Motor neuron (in vitro differentiated cells): ENCODE data around the gene ZBTB37. TPM values are rescaled to one million over a fixed set of nuclear protein-coding genes. Genes with fewer than 3 reads are reported as not detected.
"Not testable (repeated sequence)": the region's sequence is repeated elsewhere in the genome, so short reads cannot be mapped to it uniquely, and the experiment has no call there.

Experiments
- ATAC-seq, 8 experiments: fragments of 200-7000 bp; cut with Tn5 transposase; replicated peaks in 6 of 8; 2 replicates each; pipeline ENCODE4 v1.8.0; 2021; ENCODE audit warnings: mild to moderate bottlenecking in 8 of 8, moderate library complexity in 8 of 8
- H3K27ac ChIP-seq, 2 donors: fragments of 250-450 bp; sonication (Bioruptor Pico); 2 replicates each; pipeline ENCODE4 v1.9.0; 2021; ENCODE audit warnings: antibody characterized with exemption in 2 of 2, mild to moderate bottlenecking in 2 of 2, moderate library complexity in 1 of 2
- H3K4me1 ChIP-seq, 2 donors: fragments of 250-450 bp; sonication (Bioruptor Pico); replicated peaks in 1 of 2; 2 replicates each; pipeline ENCODE4 v1.6.1; 2021; ENCODE audit warnings: antibody characterized with exemption in 2 of 2, mild to moderate bottlenecking in 2 of 2, moderate library complexity in 1 of 2
- H3K4me3 ChIP-seq, 5 donors: fragments of 250-450 bp; sonication (Bioruptor Pico); 2 replicates each; pipeline ENCODE4 v1.9.0; 2021; ENCODE audit warnings: antibody characterized with exemption in 5 of 5, mild to moderate bottlenecking in 5 of 5, moderate library complexity in 4 of 5
- WGBS, 10 experiments: fragments of 450-650 bp; shearing (Covaris generic); methylation state at CpG; one replicate each; pipeline ENCODE4 v1.0.0; 2022; 5-methylcytosine and 5-hydroxymethylcytosine counted together
- in situ Hi-C, 9 experiments: fragments of 400-800 bp; cut with MboI; loops; one replicate each; pipeline ENCODE4 v1.15.0; 2021; ENCODE audit warnings: low sequenced_read_pairs in 9 of 9, low pct_unique_long_range_greater_than_20kb in 2 of 9; ENCODE audit not compliant: unreplicated experiment in 9 of 9
- total RNA-seq, 8 experiments: library from RNA; unstranded; fragments of 300-600 nt; gene quantifications; 2 replicates each; pipeline versions ENCODE4 v1.2.3 to v1.2.4, GENCODE V29; 2022

Gene ZBTB37
- total RNA-seq, 8 experiments from 2014 or later: 7.6 to 25.2 (median 19.0) TPM

DNA sequence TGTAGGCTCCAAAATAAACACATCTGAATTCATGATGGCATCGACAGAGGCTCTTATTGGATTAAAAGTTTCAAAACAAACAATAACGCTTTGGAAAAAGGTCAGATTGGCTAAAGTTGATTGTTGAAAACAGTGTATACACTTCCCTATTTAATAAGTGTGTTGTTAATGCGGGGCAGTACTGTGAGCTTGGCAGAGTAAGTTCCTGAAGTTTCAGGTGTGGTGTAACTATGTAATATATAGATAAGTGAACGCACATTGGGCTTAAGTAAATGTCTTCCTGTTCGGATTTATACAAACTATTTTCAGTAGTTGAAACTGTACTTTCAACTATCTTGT lies 810 bp downstream of the ZBTB37 start:
- 0 to 17% (median 4%) methylated on average over 1 to 5 of the region's 5 CpGs; no CpG with 5 or more reads in 3 of the 10 experiments for WGBS, 10 experiments
- in situ Hi-C loops: no loop called here
- no peak for ATAC-seq

DNA sequence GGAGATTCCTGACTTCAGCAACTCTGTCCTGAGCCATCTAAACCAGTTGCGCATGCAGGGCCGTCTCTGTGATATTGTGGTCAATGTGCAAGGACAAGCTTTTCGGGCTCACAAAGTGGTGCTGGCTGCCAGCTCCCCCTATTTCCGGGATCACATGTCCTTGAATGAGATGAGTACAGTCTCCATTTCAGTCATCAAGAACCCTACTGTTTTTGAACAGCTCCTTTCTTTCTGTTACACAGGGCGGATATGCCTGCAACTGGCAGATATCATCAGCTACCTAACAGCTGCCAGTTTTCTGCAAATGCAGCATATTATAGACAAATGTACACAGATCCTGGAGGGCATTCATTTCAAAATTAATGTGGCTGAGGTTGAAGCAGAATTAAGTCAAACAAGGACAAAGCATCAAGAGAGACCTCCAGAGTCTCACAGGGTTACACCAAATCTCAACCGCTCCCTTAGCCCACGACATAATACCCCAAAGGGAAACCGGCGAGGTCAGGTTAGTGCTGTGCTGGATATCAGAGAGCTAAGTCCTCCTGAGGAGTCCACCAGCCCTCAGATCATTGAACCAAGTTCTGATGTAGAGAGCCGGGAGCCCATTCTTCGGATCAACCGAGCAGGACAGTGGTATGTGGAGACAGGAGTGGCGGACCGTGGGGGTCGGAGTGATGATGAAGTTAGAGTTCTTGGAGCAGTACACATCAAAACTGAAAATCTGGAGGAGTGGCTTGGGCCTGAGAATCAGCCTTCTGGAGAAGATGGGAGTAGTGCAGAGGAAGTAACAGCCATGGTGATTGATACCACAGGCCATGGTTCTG lies 2.3 kb downstream of the ZBTB37 start:
- H3K27ac ChIP-seq: no peak overlapping the region
- no peak overlapping the region for H3K4me3 ChIP-seq
- in situ Hi-C loops: no loop called here
- no peak for ATAC-seq
- whole genome bisulfite sequencing, 10 experiments: 62 to 100% (median 96%) methylated on average over 2 to 13 of the region's 15 CpGs; no CpG with 5 or more reads in 1 of the 10 experiments
- H3K4me1 ChIP-seq: peaks cover 4 to 26% of the 10 kb centered on the region in 2 donors

More for the DNA sequence above, 810 bp downstream of the ZBTB37 start:
- Histone ChIP-seq H3K4me1 (peaks cover 4 to 30% of the 10 kb centered on the region in 2 donors), H3K4me3 (peak overlapping the region; percentile 60 to 81 (median 75)), H3K27ac (no peak overlapping the region)

DNA sequence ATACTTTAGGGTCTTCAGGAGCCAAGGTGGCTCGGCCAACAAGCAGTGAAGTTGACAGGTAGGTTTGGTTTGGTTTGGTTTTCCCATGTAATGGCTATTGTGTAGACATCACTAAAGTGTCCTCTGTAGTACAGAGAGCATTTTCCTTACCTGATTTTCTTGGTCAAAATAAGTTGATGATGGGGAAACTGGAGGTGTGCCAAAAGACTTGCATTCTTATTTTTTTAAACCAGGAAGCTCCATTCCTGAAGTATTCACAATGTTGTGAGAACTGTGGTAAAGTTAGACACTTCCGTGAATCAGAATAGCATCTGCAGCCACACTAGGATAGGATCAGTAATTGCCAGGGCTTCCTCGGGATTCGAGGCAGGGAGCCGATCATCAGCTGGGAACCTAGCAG lies 2.9 kb downstream of the ZBTB37 start:
- Histone ChIP-seq H3K4me1 (peaks cover under 1 to 20% of the 10 kb centered on the region in 2 donors), H3K4me3 (no peak overlapping the region), H3K27ac (no peak overlapping the region)
- in situ Hi-C loops: no loop called here
- no peak for ATAC-seq
- 60 to 100% (median 97%) methylated on average over 1 to 5 of the region's 5 CpGs; no CpG with 5 or more reads in 3 of the 10 experiments for WGBS, 10 experiments

DNA sequence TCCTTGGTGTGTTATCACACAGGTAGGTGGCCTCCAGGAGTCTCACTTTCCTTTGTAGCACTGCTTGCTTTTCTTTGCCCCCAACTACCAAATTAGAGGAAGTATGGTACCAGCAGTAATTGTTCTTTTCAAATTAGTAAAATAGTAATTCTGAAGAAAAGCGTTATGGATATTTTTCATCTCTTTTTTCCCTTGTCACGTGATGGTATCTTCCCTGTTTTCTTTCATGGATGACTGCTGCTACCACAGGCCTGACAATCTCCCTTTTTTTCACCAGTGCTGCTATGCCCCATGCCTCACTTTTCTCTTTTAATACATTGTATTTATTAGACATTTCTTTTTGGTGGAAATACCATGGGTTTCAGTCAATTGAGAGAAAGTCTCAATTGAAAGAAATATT lies 3.3 kb downstream of the ZBTB37 start:
- no peak for ATAC-seq
- Histone ChIP-seq H3K4me3 (no peak overlapping the region), H3K4me1 (peaks cover 0 to 16% of the 10 kb centered on the region in 2 donors), H3K27ac (no peak overlapping the region)
- 72 to 100% (median 93%) methylated on average over 1 to 2 of the region's 2 CpGs for WGBS, 10 experiments
- in situ Hi-C loops: no loop called here

DNA sequence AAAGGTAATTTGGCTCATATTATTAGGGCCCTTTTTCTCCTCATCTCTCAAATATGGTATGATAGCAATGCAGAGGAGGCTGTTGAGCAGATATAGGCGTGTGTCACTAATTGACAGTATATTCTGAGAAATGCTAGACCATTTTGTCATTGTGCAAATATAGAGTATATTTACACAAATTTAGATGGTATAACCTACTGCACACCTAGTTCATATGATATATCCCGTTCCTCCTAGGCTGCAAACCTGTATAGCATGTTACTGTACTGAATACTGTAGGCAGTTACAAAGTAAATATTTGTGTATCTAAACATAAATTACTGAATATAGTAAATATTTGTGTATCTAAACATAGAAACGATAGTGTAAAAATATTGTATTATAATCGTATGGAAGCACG lies 8.6 kb downstream of the ZBTB37 start:
- Histone ChIP-seq H3K4me1 (peaks cover 0 to 4% of the 10 kb centered on the region in 2 donors), H3K27ac (no peak overlapping the region), H3K4me3 (no peak overlapping the region)
- in situ Hi-C loops: no loop called here
- 79 to 100% (median 94%) methylated on average over 3 to 5 of the region's 5 CpGs for WGBS, 10 experiments
- ATAC-seq: no peak

DNA sequence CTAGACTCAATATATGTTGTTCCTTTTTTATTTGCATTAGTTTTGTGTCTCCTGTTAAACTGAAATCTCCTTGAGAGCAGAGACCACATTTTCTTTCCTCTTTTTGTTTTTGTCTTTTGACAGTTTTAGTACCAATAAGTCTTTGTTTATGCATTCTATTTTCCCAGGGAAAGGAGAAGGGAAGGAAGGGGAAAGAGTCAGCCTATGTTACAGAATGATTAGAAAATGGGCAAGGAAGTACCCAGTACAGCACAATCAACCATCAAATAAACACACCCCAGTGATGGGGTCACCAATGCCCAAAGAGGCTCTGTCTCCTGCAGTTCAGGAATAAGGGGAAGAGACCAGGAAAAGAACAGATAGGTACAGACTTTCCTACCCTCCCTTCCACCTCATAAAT lies 10.1 kb downstream of the ZBTB37 start:
- in situ Hi-C loops: no loop called here
- Histone ChIP-seq H3K4me3 (no peak overlapping the region), H3K27ac (no peak overlapping the region), H3K4me1 (peaks cover 0 to 2% of the 10 kb centered on the region in 2 donors)
- ATAC-seq: no peak

DNA sequence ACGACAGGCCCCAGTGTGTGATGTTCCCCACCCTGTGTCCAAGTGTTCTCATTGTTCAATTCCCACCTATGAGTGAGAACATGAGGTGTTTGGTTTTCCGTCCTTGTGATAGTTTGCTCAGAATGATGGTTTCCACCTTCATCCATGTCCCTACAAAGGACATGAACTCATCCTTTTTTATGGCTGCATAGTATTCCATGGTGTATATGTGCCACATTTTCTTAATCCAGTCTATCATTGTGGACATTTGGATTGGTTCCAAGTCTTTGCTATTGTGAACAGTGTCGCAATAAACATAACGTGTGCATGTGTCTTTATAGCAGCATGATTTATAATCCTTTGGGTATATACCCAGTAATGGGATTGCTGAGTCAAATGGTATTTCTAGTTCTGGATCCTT lies 12.9 kb downstream of the ZBTB37 start:
- 100% methylated on average over 2 of the region's 4 CpGs; no CpG with 5 or more reads in 9 of the 10 experiments for WGBS, 10 experiments
- H3K4me1 ChIP-seq, in situ Hi-C loops, H3K27ac ChIP-seq, ATAC-seq, H3K4me3 ChIP-seq: not testable (repeated sequence)

DNA sequence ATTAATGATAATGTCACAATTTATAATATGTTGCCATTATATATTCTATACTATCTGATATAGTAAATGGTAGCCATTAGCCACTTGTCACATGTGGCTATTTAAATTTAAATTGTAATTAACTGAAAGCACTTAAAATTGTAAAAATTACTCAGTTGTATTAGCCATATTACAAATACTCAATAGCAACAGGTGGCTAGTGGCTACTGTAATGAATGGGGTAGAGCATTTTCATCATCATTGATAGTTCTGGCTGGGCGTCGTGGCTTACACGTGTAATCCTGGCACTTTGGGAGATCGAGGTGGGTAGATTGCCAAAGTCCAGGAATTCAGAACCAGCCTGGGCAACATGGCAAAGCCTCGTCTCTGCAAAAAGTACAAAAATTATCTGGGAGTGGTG lies 16.5 kb downstream of the ZBTB37 start:
- no peak for ATAC-seq
- H3K4me1 ChIP-seq: peaks cover 0 to 7% of the 10 kb centered on the region in 2 donors
- H3K27ac ChIP-seq: no peak overlapping the region
- WGBS, 10 experiments: 82 to 100% (median 92%) methylated on average over 1 to 5 of the region's 5 CpGs; no CpG with 5 or more reads in 5 of the 10 experiments
- H3K4me3 ChIP-seq: no peak overlapping the region
- in situ Hi-C loops: no loop called here

DNA sequence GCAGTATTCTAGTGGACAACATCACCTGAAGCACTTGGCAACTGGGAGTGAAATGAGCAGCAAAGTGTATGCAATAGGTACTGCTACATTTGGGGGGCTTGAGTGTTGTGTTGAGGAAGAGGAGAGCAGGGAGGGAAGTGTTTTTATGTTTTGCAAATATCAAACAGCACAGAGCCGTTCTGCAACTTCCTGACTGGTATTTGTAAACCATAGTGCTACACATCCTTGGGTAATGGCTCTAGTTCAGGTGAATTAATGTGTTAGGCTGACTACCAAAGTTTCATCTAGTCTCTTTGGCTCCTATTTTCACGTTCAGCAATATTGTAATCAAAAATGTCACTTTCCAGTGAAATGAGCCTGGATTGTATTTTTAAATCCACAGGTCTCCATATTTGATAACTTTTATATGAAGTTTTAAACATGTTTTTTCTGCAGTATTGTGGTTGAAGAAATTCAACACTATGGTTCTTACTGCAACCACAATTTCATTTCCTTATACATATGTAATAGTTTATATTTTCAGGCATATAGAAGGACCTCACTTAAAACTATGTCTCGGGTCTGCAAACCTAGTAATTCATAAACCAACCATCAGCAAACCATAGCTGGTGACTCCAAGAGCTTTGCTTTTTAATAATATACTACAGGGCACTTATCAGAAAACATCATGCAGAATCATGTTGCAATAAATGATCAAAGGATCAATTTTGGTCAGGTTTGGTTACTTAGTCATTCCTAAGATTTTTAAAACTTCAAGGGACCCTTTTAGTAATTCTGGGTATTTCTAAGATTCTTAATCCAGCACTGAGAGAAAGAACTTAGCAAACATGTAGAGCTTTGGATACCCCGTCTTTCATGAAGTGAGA lies 18.8 kb downstream of the ZBTB37 start:
- 50 to 100% (median 94%) methylated on average over 1 to 4 of the region's 4 CpGs for WGBS, 10 experiments
- H3K4me3 ChIP-seq: no peak overlapping the region
- ATAC-seq: no peak
- peaks cover 0 to 7% of the 10 kb centered on the region in 2 donors for H3K4me1 ChIP-seq
- in situ Hi-C loops: no loop called here
- no peak overlapping the region for H3K27ac ChIP-seq

DNA sequence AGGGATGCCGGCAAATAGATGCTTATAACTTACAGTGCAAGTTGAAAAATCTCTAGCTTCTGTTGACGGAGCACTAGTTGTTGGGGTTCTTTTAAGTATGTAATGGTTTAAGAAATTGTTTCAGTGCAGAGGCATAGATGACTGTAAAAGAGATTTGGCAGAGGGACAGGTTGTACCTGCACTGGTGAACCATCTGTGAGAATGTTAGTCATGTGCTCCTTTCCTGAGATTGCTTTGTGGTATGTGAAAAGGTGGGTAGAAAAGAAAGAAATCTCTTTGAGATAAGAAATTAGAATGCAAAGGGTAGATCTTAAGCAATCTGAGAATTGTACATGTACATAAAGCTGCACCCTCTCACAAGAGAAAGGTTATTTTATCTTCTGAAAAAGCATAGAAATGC lies 19.4 kb downstream of the ZBTB37 start:
- ATAC-seq: no peak
- H3K4me3 ChIP-seq: no peak overlapping the region
- H3K27ac ChIP-seq: no peak overlapping the region
- 92 to 100% (median 100%) methylated on average over 2 of the region's 2 CpGs; no CpG with 5 or more reads in 3 of the 10 experiments for WGBS, 10 experiments
- in situ Hi-C loops: no loop called here
- peaks cover 0 to 7% of the 10 kb centered on the region in 2 donors for H3K4me1 ChIP-seq

DNA sequence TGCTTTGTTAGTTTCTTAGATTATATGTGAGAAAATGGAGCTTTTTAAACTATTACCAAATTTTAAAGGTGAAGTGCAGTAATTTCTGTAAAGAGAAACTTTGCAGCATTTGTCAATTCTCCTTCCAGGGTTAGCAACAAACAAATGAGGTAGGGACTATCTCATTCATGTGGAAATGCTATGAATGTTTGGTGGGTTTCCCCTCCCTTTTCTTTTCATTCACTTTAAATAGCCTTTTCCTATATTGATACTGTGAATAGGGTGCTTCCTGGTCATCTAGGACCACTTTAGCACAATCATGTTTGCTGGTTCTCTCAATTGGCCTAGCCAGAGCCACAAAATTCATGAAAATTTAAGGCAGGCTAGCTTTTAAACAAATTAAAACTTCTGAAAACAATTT lies 20.6 kb downstream of the ZBTB37 start:
- Histone ChIP-seq H3K4me1 (peaks cover 0 to 7% of the 10 kb centered on the region in 2 donors), H3K27ac (no peak overlapping the region), H3K4me3 (no peak overlapping the region)
- in situ Hi-C loops: no loop called here
- no peak for ATAC-seq

DNA sequence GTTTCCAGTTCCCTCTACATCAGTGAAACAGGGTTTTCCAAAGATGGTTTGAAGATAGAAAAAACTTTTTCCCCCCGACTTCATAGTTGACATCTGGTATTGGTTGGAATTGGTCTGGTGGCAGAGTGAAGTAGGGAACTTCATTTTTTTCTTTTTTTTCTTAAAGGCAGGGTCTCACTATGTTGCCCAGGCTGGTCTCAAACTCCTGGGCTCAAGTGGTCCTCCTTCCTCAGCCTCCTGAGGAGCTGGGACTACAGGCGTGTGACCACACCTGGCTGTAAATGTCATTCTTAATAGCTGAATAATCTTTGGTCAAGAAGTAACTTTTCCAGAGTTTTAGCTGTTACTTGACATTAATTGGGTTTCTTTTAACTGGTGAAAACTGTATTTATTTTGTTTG lies 21.7 kb downstream of the ZBTB37 start:
- Histone ChIP-seq H3K27ac (no peak overlapping the region), H3K4me3 (no peak overlapping the region), H3K4me1 (peaks cover 0 to 7% of the 10 kb centered on the region in 2 donors)
- WGBS, 10 experiments: 80 to 100% (median 88%) methylated on average over 1 to 2 of the region's 2 CpGs
- in situ Hi-C loops: no loop called here
- ATAC-seq: no peak

DNA sequence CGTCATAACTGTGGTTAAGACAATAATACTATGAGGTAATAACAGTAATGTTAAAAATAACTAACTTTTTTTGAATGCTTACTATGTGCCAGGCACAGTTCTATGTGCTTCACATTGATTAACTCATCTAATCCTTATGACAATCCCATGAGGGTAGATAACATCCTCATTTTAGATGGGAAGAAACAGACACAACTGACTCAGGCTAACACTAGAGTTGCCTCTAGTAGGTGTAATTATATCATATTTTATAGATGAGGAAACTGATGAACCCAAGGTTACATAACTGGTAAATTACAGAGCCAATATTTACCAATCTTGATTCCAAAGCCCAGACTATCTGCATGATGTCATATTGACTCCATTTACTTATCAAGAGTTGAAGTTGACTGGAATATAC lies 25.4 kb downstream of the ZBTB37 start:
- ATAC-seq: no peak
- in situ Hi-C loops: no loop called here
- Histone ChIP-seq H3K4me1 (peaks cover 0 to 4% of the 10 kb centered on the region in 2 donors), H3K27ac (no peak overlapping the region), H3K4me3 (no peak overlapping the region)
- 33 to 100% (median 83%) methylated on average over 1 of the region's 1 CpG; no CpG with 5 or more reads in 1 of the 10 experiments for WGBS, 10 experiments
